IPS-15b (cell line): Measurements from ENCODE around the gene DCP2.

ENCODE experiments used
- H3K27me3 ChIP-seq: one replicate; pipeline ENCODE4 v1.6.1; 2013; ENCODE audit warnings: low read length; ENCODE audit not compliant: control insufficient read depth, insufficient read depth
- H3K36me3 ChIP-seq: one replicate; pipeline ENCODE4 v1.6.1; 2013; ENCODE audit warnings: low read length; ENCODE audit not compliant: control insufficient read depth, insufficient read depth
- H3K4me1 ChIP-seq: one replicate; pipeline ENCODE4 v1.6.1; 2013; ENCODE audit warnings: mild to moderate bottlenecking, low read length; ENCODE audit not compliant: control insufficient read depth, insufficient read depth
- H3K4me3 ChIP-seq: one replicate; pipeline ENCODE4 v1.5.1; 2013; ENCODE audit warnings: low read depth, low read length
- H3K9ac ChIP-seq: one replicate; pipeline ENCODE4 v1.6.1; 2013; ENCODE audit warnings: low read depth, mild to moderate bottlenecking, low read length
- H3K9me3 ChIP-seq: one replicate; pipeline ENCODE4 v1.6.1; 2013; ENCODE audit warnings: mild to moderate bottlenecking, low read length; ENCODE audit not compliant: control insufficient read depth, insufficient read depth

The DCP2 gene

GRCh38 chr5:113050721-113051382 is 74.3 kb downstream of the DCP2 start:
- Histone ChIP-seq H3K9ac (no peak overlapping the region), H3K4me1 (no peaks in the 10 kb centered on the region), H3K36me3 (peaks cover 13% of the 10 kb centered on the region), H3K27me3 (no peaks in the 10 kb centered on the region), H3K9me3 (no peaks in the 10 kb centered on the region), H3K4me3 (no peak overlapping the region)

- Histone ChIP-seq H3K9me3 (no peaks in the 10 kb centered on the region), H3K4me3 (no peak overlapping the region), H3K4me1 (no peaks in the 10 kb centered on the region), H3K9ac (no peak overlapping the region), H3K27me3 (no peaks in the 10 kb centered on the region), H3K36me3 (peaks cover 8% of the 10 kb centered on the region)
Measured at GRCh38 chr5:113052041-113052795, 75.6 kb downstream of the DCP2 start.

- no peaks in the 10 kb centered on the region for H3K4me1 ChIP-seq
- H3K9ac ChIP-seq: no peak overlapping the region
- H3K4me3 ChIP-seq: no peak overlapping the region
- H3K27me3 ChIP-seq: no peaks in the 10 kb centered on the region
- H3K9me3 ChIP-seq: no peaks in the 10 kb centered on the region
- peaks cover 7% of the 10 kb centered on the region for H3K36me3 ChIP-seq
Measured at GRCh38 chr5:113053511-113053995, 77.0 kb downstream of the DCP2 start.

- Histone ChIP-seq H3K4me3 (no peak overlapping the region), H3K4me1 (no peaks in the 10 kb centered on the region), H3K9ac (no peak overlapping the region), H3K27me3 (no peaks in the 10 kb centered on the region), H3K9me3 (no peaks in the 10 kb centered on the region), H3K36me3 (peaks cover 5% of the 10 kb centered on the region)
Measured at GRCh38 chr5:113054899-113055298, 78.3 kb downstream of the DCP2 start.

GRCh38 chr5:113056988-113057387 is 80.4 kb downstream of the DCP2 start:
- Histone ChIP-seq H3K4me1 (no peaks in the 10 kb centered on the region), H3K27me3 (no peaks in the 10 kb centered on the region), H3K36me3 (peaks cover 5% of the 10 kb centered on the region), H3K9ac (no peak overlapping the region), H3K4me3 (no peak overlapping the region), H3K9me3 (no peaks in the 10 kb centered on the region)

GRCh38 chr5:113057557-113057984 is 81.0 kb downstream of the DCP2 start:
- H3K9me3 ChIP-seq: no peaks in the 10 kb centered on the region
- H3K27me3 ChIP-seq: no peaks in the 10 kb centered on the region
- no peaks in the 10 kb centered on the region for H3K4me1 ChIP-seq
- no peak overlapping the region for H3K9ac ChIP-seq
- no peak overlapping the region for H3K4me3 ChIP-seq
- H3K36me3 ChIP-seq: peaks cover 5% of the 10 kb centered on the region

- H3K4me3 ChIP-seq: no peak overlapping the region
- H3K4me1 ChIP-seq: no peaks in the 10 kb centered on the region
- H3K9me3 ChIP-seq: no peaks in the 10 kb centered on the region
- no peak overlapping the region for H3K9ac ChIP-seq
- no peaks in the 10 kb centered on the region for H3K27me3 ChIP-seq
- H3K36me3 ChIP-seq: peaks cover 3% of the 10 kb centered on the region
Measured at GRCh38 chr5:113058269-113058668, 81.7 kb downstream of the DCP2 start.

GRCh38 chr5:113058706-113059226 is 82.2 kb downstream of the DCP2 start:
- Histone ChIP-seq H3K9ac (no peak overlapping the region), H3K9me3 (no peaks in the 10 kb centered on the region), H3K4me1 (no peaks in the 10 kb centered on the region)

GRCh38 chr5:113059232-113060040 is 82.8 kb downstream of the DCP2 start:
- H3K4me1 ChIP-seq: no peaks in the 10 kb centered on the region
- H3K27me3 ChIP-seq: no peaks in the 10 kb centered on the region
- no peaks in the 10 kb centered on the region for H3K9me3 ChIP-seq
- H3K36me3 ChIP-seq: no peaks in the 10 kb centered on the region
- H3K9ac ChIP-seq: no peak overlapping the region
- no peak overlapping the region for H3K4me3 ChIP-seq

More at GRCh38 chr5:113058706-113059226, 82.2 kb downstream of the DCP2 start:
- no peak overlapping the region for H3K4me3 ChIP-seq
- H3K36me3 ChIP-seq: no peaks in the 10 kb centered on the region
- no peaks in the 10 kb centered on the region for H3K27me3 ChIP-seq

GRCh38 chr5:113060408-113061025 is 83.9 kb downstream of the DCP2 start:
- Histone ChIP-seq H3K4me3 (no peak overlapping the region), H3K36me3 (no peaks in the 10 kb centered on the region), H3K4me1 (no peaks in the 10 kb centered on the region), H3K27me3 (no peaks in the 10 kb centered on the region), H3K9me3 (no peaks in the 10 kb centered on the region), H3K9ac (no peak overlapping the region)
